22Rv1 (cell line): Measurements from ENCODE around the gene KANSL1L.

Experiments
- H3K27ac ChIP-seq: fragments of 450-650 bp; 2 replicates; pipeline ENCODE4 v1.5.1; 2017
- CTCF ChIP-seq: fragments of 450-650 bp; IDR thresholded peaks from 2 replicates; pipeline ENCODE4 v1.5.1; 2017; ENCODE audit warnings: mild to moderate bottlenecking
- ZFX ChIP-seq: fragments of 450-650 bp; IDR thresholded peaks from 2 replicates; pipeline ENCODE4 v1.6.1; 2017; ENCODE audit warnings: antibody characterized with exemption, borderline replicate concordance

KANSL1L gene

GRCh38 chr2:210007895-210008294, 163.3 kb downstream of the KANSL1L start:
- TF ChIP-seq CTCF (no peak), ZFX (no peak)
- H3K27ac ChIP-seq = no peak overlapping the region

- TF ChIP-seq ZFX (no peak), CTCF (no peak)
- no peak overlapping the region for H3K27ac ChIP-seq
Observed at GRCh38 chr2:210004881-210005280, 166.3 kb downstream of the KANSL1L start.

- TF ChIP-seq ZFX (no peak), CTCF (no peak)
- peak overlapping the region; percentile 67 for H3K27ac ChIP-seq
Observed at GRCh38 chr2:210003359-210003758, 167.8 kb downstream of the KANSL1L start.

- peak within 1 kb of the TSS; percentile 67 for H3K27ac ChIP-seq
- no peak for TF ChIP-seq CTCF
- no peak for TF ChIP-seq ZFX
Observed at GRCh38 chr2:210002158-210003157, 168.8 kb downstream of the KANSL1L start, which contains the start of gene RPE. TSS of gene RPE (plus strand) at chr2:210002638. CDS start at chr2:210002662, 24 bp downstream.

- TF ChIP-seq ZFX (no peak), CTCF (no peak)
- no peak overlapping the region for H3K27ac ChIP-seq
Observed at GRCh38 chr2:210000464-210001324, 170.5 kb downstream of the KANSL1L start.

GRCh38 chr2:209998596-209998995, 172.6 kb downstream of the KANSL1L start:
- no peak overlapping the region for H3K27ac ChIP-seq
- TF ChIP-seq CTCF = no peak
- no peak for TF ChIP-seq ZFX

- H3K27ac ChIP-seq = no peak overlapping the region
- TF ChIP-seq ZFX (no peak), CTCF (no peak)
Observed at GRCh38 chr2:209993968-209994367, 177.2 kb downstream of the KANSL1L start.
